Measurements from ENCODE around the gene CSTF2.

The CSTF2 gene

DNA sequence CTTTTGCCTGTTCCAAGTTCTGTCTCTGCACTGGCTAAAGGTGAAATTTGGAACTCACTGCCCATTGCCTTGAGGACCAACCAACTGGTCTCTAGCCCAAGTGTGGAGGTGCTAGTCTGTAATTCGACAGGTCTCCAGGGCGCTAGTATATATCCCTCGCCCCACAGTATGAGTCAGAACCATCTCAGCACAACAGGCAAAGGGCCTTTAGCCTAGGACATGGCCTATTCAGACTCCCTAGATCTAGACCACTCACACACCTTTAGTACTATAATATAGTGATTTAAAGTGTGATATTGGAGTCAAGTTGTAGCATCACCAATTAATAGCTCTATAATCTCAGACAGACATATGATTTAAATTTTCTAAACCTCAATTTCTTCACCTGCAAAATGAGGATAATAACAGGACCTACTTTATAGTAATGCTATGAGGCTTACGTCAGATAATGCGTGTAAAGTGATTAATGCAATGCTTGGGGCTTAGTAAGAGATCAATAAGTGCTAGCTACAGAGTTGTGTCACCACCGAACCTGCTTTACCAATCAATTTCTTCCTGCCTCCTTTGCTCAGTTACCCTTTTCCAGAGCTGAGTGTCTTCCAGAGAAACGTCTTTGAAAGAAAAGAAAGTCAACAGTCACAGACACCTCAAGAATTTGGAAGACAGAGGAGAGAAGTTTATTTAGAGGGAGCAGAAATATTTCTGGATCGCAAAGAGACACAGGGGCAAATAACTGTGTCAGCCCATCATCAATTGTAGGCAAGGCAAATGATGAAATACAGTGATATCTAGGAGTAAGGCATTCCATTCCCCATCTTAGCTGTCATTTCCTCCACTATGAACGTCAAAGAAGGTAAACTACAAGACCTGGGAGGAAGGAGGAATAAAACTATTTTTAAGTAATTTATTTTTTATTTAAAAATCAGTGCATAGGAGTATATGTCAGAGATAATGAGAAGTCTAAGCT lies 51.7 kb downstream of the CSTF2 start:
- DNase-seq: no peak

GRCh38 chrX:100874325-100874724 lies 54.1 kb downstream of the CSTF2 start, which contains the start of gene NOX1:
Gene NOX1 (minus strand): TSS chrX:100874359. CDS start chrX:100874139, 220 bp downstream.
- DNase-seq: no peak

GRCh38 chrX:100880368-100880767 lies 60.2 kb downstream of the CSTF2 start:
- no peak for DNase-seq

GRCh38 chrX:100883654-100884053 lies 63.5 kb downstream of the CSTF2 start:
- no peak for DNase-seq

All from activated CD4-positive, alpha-beta T cell treated with anti-CD3 and anti-CD28 coated beads, Interleukin-2, Interleukin-6, amounts not matched to agents 100 ng/mL and 50 ng/mL, durations not matched to agents 16 hours and 8 hours (primary cell).